H1 (cell line): ENCODE measurements around the gene PCDH9.

Source experiments
- ATF3 ChIP-seq: IDR thresholded peaks from 2 replicates; pipeline ENCODE4 v1.6.1; 2011; ENCODE audit warnings: low read depth, mild to moderate bottlenecking, low read length; ENCODE audit not compliant: insufficient read depth
- CHD2 ChIP-seq: IDR thresholded peaks from 2 replicates; pipeline ENCODE4 v1.6.1; 2012; ENCODE audit warnings: low read length, improper control_type of control experiment
- CREB1 ChIP-seq: IDR thresholded peaks from 2 replicates; pipeline ENCODE4 v1.6.1; 2012; ENCODE audit warnings: inconsistent platforms
- CTCF ChIP-seq, 3 experiments: IDR thresholded peaks; 1 replicate in 2 of 3; 2 replicates in 1 of 3; pipeline versions ENCODE4 v1.5.1 to v1.6.1; 2011; ENCODE audit warnings: low read length in 3 of 3, mild to moderate bottlenecking in 3 of 3, inconsistent platforms in 2 of 3, low read depth in 1 of 3, moderate library complexity in 1 of 3; ENCODE audit not compliant: insufficient read depth in 1 of 3; ENCODE audit errors: control extremely low read depth in 1 of 3
- FOSL1 ChIP-seq: IDR thresholded peaks from 2 replicates; pipeline ENCODE4 v1.6.1; 2011; ENCODE audit warnings: mild to moderate bottlenecking, low read depth, low read length, moderate library complexity; ENCODE audit not compliant: insufficient read depth
- POLR2A ChIP-seq, 2 experiments: IDR thresholded peaks; 1 replicate in 1 of 2; 2 replicates in 1 of 2; pipeline ENCODE4 v1.6.1; 2011; ENCODE audit warnings: low read depth in 2 of 2, low read length in 2 of 2, mild to moderate bottlenecking in 2 of 2; ENCODE audit errors: control extremely low read depth in 1 of 2
- RAD21 ChIP-seq, 2 experiments: IDR thresholded peaks in 1 of 2; conservative IDR thresholded peaks in 1 of 2; 2 replicates each; pipeline ENCODE4 v1.6.1; 2011; ENCODE audit warnings: low read depth in 2 of 2, low read length in 2 of 2, improper control_type of control experiment in 1 of 2, inconsistent platforms in 1 of 2, mild to moderate bottlenecking in 1 of 2, moderate library complexity in 1 of 2
- TAF1 ChIP-seq: IDR thresholded peaks from 2 replicates; pipeline ENCODE4 v1.6.1; 2011; ENCODE audit warnings: mild to moderate bottlenecking, low read depth, low read length
- USF2 ChIP-seq: IDR thresholded peaks from 2 replicates; pipeline ENCODE4 v1.6.1; 2011; ENCODE audit warnings: low read length, improper control_type of control experiment

GRCh38 chr13:67156723-67157060, 73.4 kb downstream of the PCDH9 start:
- TF ChIP-seq USF2 (no peak), CTCF (IDR thresholded peaks at IDR 0.05; ENCODE audit: control extremely low read depth in 1 of 3, insufficient read depth in 1 of 3, low read depth in 1 of 3, low read length in 3 of 3) (no peak; a peak in 1 of 4 replicates), POLR2A (IDR thresholded peaks at IDR 0.05; ENCODE audit: control extremely low read depth in 1 of 2, low read depth in 2 of 2, low read length in 2 of 2) (no peak), ATF3 (no peak), FOSL1 (no peak), CREB1 (no peak), RAD21 (IDR thresholded peaks at IDR 0.05 in 1 of 2, conservative IDR thresholded peaks at IDR 0.05 in 1 of 2; ENCODE audit: low read depth in 2 of 2, low read length in 2 of 2) (no peak), TAF1 (no peak), CHD2 (no peak)
